IPS-NIHi7 (cell line): ENCODE data around the gene UMPS.

Source experiments
- DNase-seq: peaks from one replicate; pipeline ENCODE4 v3.0.0; 2012; ENCODE audit warnings: mixed read lengths; ENCODE audit errors: extremely low spot score

UMPS gene

GRCh38 chr3:124730129-124730940 is at the start of gene UMPS:
UMPS (plus strand) TSS chr3:124730452; CDS start chr3:124730472, 20 bp downstream.
- DNase-seq = peak; percentile 94

DNA sequence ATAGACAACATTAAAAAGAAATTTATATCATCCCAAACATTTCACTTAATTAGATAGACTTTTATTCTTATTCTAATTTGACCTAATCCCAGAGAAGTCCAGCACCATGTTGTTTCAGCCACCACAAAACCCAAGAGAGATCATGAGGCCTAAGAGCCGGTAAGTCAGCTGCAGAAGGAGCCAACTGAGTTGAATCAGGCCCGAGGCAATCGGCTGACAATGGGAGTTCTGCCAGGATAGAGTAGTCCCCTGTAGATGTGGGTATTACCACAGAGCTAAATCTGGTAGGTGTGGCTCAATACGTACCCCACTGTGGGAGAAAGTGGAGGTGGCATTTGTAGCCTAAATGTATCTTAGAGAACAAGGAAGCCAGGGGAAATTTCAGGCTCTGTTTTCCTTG is 49.7 kb upstream of the UMPS start:
- DNase-seq = no peak

DNA sequence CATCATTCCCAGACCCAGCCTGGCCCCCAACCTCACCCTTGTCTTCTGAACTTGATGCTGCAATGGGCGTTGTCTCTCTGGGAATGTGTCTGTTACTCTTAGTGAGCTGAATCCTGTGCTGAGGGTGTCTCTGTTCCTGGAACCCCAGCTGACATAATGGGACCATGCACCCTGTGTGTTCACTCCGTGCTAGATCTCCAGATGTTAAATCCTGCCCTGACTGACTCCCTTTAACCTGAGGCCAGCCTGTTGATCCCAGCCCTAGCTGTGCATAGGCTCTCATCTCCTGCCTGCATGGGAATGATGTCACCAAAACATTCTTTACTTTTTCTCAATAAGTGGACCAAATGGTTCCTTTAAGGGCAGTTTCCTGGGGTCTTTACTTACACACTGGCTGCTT is 48.0 kb upstream of the UMPS start:
- DNase-seq = no peak

DNA sequence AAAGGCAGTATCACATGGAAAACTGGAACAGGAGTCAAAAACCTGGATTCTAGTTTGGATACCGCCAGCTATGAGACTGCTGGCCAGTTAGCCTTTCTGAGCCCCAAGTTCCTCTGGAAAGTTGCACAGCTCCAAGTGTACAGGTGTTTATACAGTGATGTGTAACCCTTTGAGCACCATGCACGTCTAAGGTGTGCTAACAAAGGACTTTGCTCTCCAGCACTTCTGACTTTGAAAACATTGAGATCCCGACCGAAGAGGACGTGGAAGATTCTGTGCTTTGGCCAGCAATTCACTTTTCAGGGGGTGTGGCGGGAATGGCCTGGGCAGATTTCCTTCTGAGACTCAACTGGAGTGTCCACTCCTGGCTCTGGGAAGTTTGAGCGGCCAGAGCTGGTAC is 45.8 kb upstream of the UMPS start:
- DNase-seq = no peak

DNA sequence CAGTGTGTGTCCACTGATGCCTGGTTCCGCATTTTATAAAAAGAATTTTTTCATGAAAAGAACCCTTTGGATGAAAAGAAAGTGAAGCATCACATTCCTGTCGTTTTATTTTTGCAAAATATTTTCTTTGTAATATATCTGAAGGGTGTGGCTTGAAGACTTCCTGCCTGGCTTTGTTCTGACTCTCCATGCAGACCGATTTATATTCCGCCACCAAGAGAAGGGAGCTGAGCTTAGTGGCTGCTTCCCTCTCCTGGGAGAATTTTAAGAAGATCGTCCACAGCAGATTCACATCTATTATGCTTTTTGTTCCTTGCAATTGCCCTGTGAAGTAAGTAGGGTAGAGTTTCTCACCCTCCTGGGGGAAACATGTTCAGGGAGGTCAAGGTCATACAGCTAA is 45.2 kb upstream of the UMPS start:
- no peak for DNase-seq

GRCh38 chr3:124685481-124685880 is 44.8 kb upstream of the UMPS start:
- no peak for DNase-seq

DNA sequence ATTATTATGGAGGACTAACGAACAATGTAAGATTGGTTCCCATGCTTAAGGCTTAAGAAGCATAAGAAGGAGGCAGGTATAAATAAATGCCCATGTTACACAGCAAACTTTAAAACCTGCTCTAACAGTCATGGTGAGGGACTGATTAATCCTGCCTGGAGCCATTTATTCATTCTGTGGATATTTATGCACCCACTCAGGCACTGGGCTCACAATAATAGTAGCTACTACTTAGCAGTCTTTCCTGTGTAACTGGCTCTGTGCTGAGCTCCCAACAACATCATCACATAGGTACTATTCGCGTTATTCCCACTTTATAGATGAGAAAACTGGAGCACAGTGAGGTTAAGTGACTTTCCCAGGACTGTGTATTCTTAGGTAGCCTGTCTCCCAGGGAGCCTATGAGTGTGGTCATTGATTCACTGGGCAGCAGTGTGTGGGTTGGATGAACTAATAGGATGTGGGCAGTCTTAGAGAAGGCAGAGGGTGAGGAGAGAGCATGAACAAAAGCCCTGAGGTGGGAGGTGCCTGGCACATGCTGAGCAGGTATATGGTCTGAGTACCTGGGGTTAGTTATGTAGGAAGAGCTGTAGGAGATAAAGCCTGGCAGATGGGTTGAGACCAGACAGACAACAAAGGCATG is 44.1 kb upstream of the UMPS start:
- no peak for DNase-seq

DNA sequence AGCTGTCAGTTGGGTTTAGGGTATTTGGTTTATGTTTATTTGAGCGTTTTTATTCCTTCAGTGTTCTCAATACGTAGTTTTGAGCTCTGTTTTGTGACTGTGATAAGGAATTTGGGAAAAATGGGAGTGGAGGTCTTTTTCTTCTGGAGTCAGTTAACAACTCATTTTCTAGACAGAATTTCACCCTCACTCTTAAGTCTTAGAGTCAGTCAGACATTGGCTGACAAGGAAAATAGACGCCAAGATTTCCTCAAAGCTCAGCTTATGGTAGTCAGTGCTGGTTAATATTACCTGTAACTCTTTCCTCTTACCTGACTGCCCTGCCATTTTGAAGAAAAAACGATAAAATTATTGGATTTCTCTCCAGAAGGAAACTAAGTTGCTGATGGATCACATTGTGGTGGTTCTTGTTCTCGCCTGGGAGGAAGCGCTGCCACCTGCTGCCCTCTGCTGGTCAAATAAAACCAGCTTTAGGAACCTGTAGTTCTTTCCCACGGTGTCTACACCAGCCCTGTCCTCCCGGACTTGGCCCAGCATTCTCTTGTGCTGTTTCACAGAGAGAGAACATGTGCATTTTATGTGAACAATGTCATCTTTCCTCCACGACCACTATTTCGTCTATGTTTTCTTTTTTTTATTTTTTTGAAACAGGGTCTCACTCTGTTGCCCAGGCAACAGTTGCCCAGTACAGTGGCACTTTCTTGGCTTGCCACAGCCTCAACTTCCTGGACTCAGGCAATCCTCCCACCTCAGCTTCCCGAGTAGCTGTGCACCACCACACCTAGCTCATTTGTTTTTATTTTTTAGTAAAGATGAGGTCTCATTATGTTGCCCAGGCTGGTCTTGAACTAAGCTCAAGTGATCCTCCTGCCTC is 41.4 kb upstream of the UMPS start:
- peak; percentile 93 for DNase-seq

DNA sequence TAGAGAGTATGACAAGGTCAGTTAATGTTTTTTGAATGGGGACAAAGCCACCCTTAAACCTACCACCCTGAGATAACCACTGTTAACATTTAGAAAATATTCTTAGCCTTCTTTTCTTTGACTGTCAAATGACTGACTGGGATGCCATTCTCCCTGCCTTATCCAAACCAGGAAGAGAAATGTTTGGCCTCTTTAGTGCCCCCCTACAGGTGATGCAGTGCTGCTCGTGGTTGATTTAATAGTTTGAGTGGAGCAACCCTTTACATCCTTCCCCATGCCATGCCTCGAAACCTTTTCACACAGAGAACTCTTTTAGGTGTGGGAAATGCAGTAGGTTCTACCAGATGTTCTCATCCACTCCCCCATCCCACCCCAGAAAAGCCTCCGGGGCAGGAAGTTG is 38.7 kb upstream of the UMPS start:
- no peak for DNase-seq

DNA sequence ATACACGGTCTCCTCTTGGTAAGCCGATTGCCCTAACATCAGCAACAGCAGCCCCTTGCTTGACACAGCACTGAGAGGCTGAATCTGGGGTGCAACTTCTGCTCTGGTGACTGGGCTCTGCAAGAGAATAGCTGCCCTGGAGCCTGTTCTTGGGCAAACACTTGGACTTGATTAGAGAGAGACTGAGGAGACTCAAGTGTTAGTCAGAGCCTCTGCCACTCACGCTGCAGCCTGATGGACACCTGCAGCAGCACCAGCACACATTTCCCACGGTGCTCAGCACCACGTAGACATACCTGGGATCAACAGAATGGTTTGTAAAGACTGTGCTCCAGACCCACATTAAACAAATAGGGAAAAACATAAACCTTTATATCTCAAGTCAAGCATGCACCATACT is 35.8 kb upstream of the UMPS start:
- peak; percentile 7 for DNase-seq

DNA sequence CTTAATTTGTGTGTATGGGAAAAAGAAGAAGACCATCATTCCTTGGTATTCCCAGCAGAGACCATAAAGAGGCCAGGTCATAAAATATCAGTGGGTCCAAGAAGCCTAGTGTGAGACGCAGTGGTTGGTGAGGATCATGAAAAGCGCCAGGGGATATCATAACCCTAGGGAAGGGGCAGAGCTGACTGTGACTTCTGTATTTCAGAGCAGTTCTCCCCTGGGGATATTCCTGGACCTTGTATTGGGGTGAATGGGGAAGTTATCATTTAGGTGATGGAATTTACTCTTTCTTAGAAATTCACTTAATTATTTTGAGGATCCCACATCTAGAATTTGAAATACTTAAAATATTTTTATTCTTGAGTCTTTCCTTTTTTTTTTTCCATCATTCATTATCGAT is 34.9 kb upstream of the UMPS start:
- DNase-seq = no peak

DNA sequence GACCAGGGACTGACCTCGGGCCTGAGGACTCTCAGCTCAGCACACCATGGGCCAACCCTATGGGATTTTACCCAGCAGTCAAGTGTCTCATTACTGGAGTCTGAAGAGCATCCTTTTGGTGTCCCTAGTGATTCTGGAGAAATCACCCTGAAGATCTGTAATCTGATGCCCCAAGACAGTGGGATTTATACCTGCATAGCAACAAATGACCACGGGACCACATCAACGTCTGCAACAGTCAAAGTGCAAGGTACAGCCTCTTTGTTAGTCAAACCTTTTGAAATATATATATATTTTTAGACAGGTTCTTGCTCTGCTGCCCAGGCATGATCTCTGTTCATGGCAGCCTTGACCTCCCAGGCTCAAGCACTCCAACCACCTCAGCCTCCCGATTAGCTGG is 34.2 kb upstream of the UMPS start:
- no peak for DNase-seq

- DNase-seq = no peak
Observed at GRCh38 chr3:124697302-124697701, 33.0 kb upstream of the UMPS start.

- no peak for DNase-seq
Observed at GRCh38 chr3:124698030-124698770, 32.1 kb upstream of the UMPS start.

- no peak for DNase-seq
Observed at GRCh38 chr3:124699051-124699450, 31.2 kb upstream of the UMPS start.

- DNase-seq = no peak
Observed at GRCh38 chr3:124699686-124700396, 30.4 kb upstream of the UMPS start.

GRCh38 chr3:124700880-124701684 is 29.2 kb upstream of the UMPS start:
- peak; percentile 46 for DNase-seq

- DNase-seq = no peak
Observed at GRCh38 chr3:124701687-124702086, 28.6 kb upstream of the UMPS start.

GRCh38 chr3:124702950-124703349 is 27.3 kb upstream of the UMPS start:
- no peak for DNase-seq

DNA sequence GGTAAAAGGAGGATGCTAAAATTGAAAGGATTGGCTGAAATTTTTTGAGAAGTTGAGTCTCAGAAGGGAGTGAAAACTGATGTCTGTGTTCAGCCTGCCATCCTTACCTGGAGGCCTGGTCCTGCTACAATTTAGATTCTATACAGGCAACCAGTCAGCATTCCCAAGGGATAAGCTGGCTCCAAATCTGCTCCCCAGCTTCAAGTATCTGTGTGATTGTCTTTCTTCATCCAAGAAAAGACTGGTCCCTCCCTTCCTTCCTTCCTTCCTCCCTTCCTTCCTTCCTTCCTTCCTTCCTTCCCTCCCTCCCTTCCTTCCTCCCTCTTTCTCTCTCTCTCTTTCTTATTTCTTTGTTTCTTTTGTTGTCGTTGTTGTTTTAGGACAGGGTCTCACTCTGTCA is 24.7 kb upstream of the UMPS start:
- DNase-seq = no peak
